GM23248 (cell line): ENCODE results near the gene FGL2. TPM values are rescaled to one million over a fixed set of nuclear protein-coding genes. Genes with fewer than 3 reads are reported as not detected.
"Not testable (repeated sequence)": the region's sequence is repeated elsewhere in the genome, so short reads cannot be mapped to it uniquely, and the experiment has no call there.

Source experiments
- DNase-seq: peaks from one replicate; pipeline ENCODE4 v3.0.0-alpha.2; 2015
- H2AFZ ChIP-seq: fragments of 200-600 bp; sonication (generic); 2 replicates; pipeline ENCODE4 v1.6.1; 2016; ENCODE audit warnings: antibody characterized with exemption
- H3F3A ChIP-seq: fragments of 200-600 bp; sonication (generic); 2 replicates; pipeline ENCODE4 v1.6.1; 2016; ENCODE audit warnings: mild to moderate bottlenecking, antibody characterized with exemption, mixed run types; ENCODE audit not compliant: insufficient read depth
- H3K27ac ChIP-seq: fragments of 200-600 bp; sonication (generic); 2 replicates; pipeline ENCODE4 v1.5.1; 2016; ENCODE audit warnings: mild to moderate bottlenecking
- H3K27me3 ChIP-seq: fragments of 200-600 bp; sonication (generic); replicated peaks from 2 replicates; pipeline ENCODE4 v1.6.1; 2016; ENCODE audit warnings: mild to moderate bottlenecking; ENCODE audit not compliant: insufficient read depth
- H3K36me3 ChIP-seq: fragments of 200-600 bp; sonication (generic); 2 replicates; pipeline ENCODE4 v1.6.1; 2016; ENCODE audit warnings: low read depth, mild to moderate bottlenecking
- H3K4me1 ChIP-seq: fragments of 200-600 bp; sonication (generic); 2 replicates; pipeline ENCODE4 v1.6.1; 2016; ENCODE audit warnings: mild to moderate bottlenecking; ENCODE audit not compliant: insufficient read depth
- H3K4me2 ChIP-seq: fragments of 200-600 bp; sonication (generic); one replicate; pipeline ENCODE4 v1.6.1; 2016; ENCODE audit warnings: mild to moderate bottlenecking; ENCODE audit not compliant: unreplicated experiment
- H3K4me3 ChIP-seq: fragments of 200-600 bp; sonication (generic); 2 replicates; pipeline ENCODE4 v1.5.1; 2016; ENCODE audit warnings: mild to moderate bottlenecking
- H3K79me2 ChIP-seq: fragments of 200-600 bp; sonication (generic); 2 replicates; pipeline ENCODE4 v1.6.1; 2016; ENCODE audit warnings: mild to moderate bottlenecking; ENCODE audit not compliant: insufficient read depth
- H3K9ac ChIP-seq: fragments of 200-600 bp; sonication (generic); 2 replicates; pipeline ENCODE4 v1.6.1; 2016; ENCODE audit warnings: mild to moderate bottlenecking
- H3K9me2 ChIP-seq: fragments of 200-600 bp; sonication (generic); 2 replicates; pipeline ENCODE4 v1.6.1; 2016; ENCODE audit warnings: mixed run types, mild to moderate bottlenecking, moderate library complexity; ENCODE audit not compliant: insufficient read depth
- H3K9me3 ChIP-seq: fragments of 200-600 bp; sonication (generic); one replicate; pipeline ENCODE4 v1.6.1; 2017; ENCODE audit warnings: low read depth
- H4K20me1 ChIP-seq: fragments of 200-600 bp; sonication (generic); 2 replicates; pipeline ENCODE4 v1.6.0; 2016; ENCODE audit not compliant: insufficient read depth
- EZH2 ChIP-seq: fragments of 200-600 bp; sonication (generic); IDR thresholded peaks from 2 replicates; pipeline ENCODE4 v1.6.1; 2018; ENCODE audit warnings: antibody characterized with exemption, mild to moderate bottlenecking; ENCODE audit not compliant: insufficient read depth, poor library complexity, severe bottlenecking
- EZH2phosphoT487 ChIP-seq: fragments of 200-600 bp; sonication (generic); IDR thresholded peaks from 2 replicates; pipeline ENCODE4 v1.6.1; 2018; ENCODE audit warnings: antibody characterized with exemption, moderate library complexity, mild to moderate bottlenecking, low read depth; ENCODE audit not compliant: insufficient read depth
- WGBS, 2 experiments: methylation state at CpG; one replicate each; pipeline ENCODE4 v1.1.6; 2015 to 2017; ENCODE audit warnings: low lambda C conversion rate in 2 of 2, low coverage in 1 of 2; ENCODE audit errors: missing lambda C conversion rate in 2 of 2; 5-methylcytosine and 5-hydroxymethylcytosine counted together
- in situ Hi-C: fragments of 300-500 bp; cut with MboI; formaldehyde crosslinking; loops from 2 replicates; pipeline ENCODE4 v1.15.0; 2020
- polyA plus RNA-seq: library from polyadenylated mRNA; unstranded; fragments of >200 nt; fragmentation: Nextera tagmentation; extraction: Ambion mirVana; gene quantifications from 2 replicates; pipeline ENCODE4 v1.2.1, GENCODE V29; 2016
- total RNA-seq: library from RNA; depleted of rRNA; stranded (reverse); fragments of >200 nt; shearing (Covaris generic); gene quantifications from 2 replicates; pipeline ENCODE4 v1.2.3, GENCODE V29; 2014

The FGL2 gene
- total and polyA plus RNA-seq, 2 experiments from 2014 or later = 1.6 to 4.8 TPM

GRCh38 chr7:77226357-77226839, 26.8 kb upstream of the FGL2 start:
- no peak overlapping the region for H3K27ac ChIP-seq
- no peaks in the 10 kb centered on the region for H3K27me3 ChIP-seq
- H2AFZ ChIP-seq = no peak overlapping the region
- no peaks in the 10 kb centered on the region for H4K20me1 ChIP-seq
- no peaks in the 10 kb centered on the region for H3K9me2 ChIP-seq
- no peak overlapping the region for H3K4me2 ChIP-seq
- peaks cover 12% of the 10 kb centered on the region for H3K4me1 ChIP-seq
- H3F3A ChIP-seq = peaks cover 7% of the 10 kb centered on the region; the same call in 1 of the 2 replicates
- WGBS, 2 experiments = 69 to 74% methylated on average over 1 of the region's 1 CpG
- no peaks in the 10 kb centered on the region for H3K36me3 ChIP-seq
- no peaks in the 10 kb centered on the region for H3K79me2 ChIP-seq
- no peaks in the 10 kb centered on the region for H3K9me3 ChIP-seq
- peak; percentile 45 for DNase-seq
- no peak overlapping the region for H3K9ac ChIP-seq
- TF ChIP-seq EZH2phosphoT487 (no peak), EZH2 (no peak)
- in situ Hi-C loops = no loop called here
- no peak overlapping the region for H3K4me3 ChIP-seq

- 39 to 57% methylated on average over 2 of the region's 2 CpGs for WGBS, 2 experiments
- no peaks in the 10 kb centered on the region for H4K20me1 ChIP-seq
- no peaks in the 10 kb centered on the region for H3K27me3 ChIP-seq
- H3F3A ChIP-seq = peaks cover 7% of the 10 kb centered on the region; the same call in 1 of the 2 replicates
- no peaks in the 10 kb centered on the region for H3K9me3 ChIP-seq
- H3K9ac ChIP-seq = no peak overlapping the region
- no peaks in the 10 kb centered on the region for H3K9me2 ChIP-seq
- no peak overlapping the region for H3K27ac ChIP-seq
- H3K4me2 ChIP-seq = no peak overlapping the region
- no peak overlapping the region for H2AFZ ChIP-seq
- TF ChIP-seq EZH2phosphoT487 (no peak), EZH2 (no peak)
- in situ Hi-C loops = no loop called here
- no peak for DNase-seq
- H3K4me1 ChIP-seq = peaks cover 12% of the 10 kb centered on the region
- H3K36me3 ChIP-seq = no peaks in the 10 kb centered on the region
- H3K4me3 ChIP-seq = no peak overlapping the region
- H3K79me2 ChIP-seq = no peaks in the 10 kb centered on the region
Measured at GRCh38 chr7:77223261-77223660, 23.6 kb upstream of the FGL2 start.

- no peak for TF ChIP-seq EZH2phosphoT487
- no peak for TF ChIP-seq EZH2
- H2AFZ ChIP-seq = no peak overlapping the region
- H3K27ac ChIP-seq = no peak overlapping the region
- no peaks in the 10 kb centered on the region for H3K79me2 ChIP-seq
- H3K9me2 ChIP-seq = no peaks in the 10 kb centered on the region
- H3K9me3 ChIP-seq = no peaks in the 10 kb centered on the region
- no peaks in the 10 kb centered on the region for H3K27me3 ChIP-seq
- WGBS, 2 experiments = 72 to 73% methylated on average over 4 of the region's 4 CpGs
- no peaks in the 10 kb centered on the region for H3K36me3 ChIP-seq
- DNase-seq = no peak
- in situ Hi-C loops = no loop called here
- no peaks in the 10 kb centered on the region for H4K20me1 ChIP-seq
- H3K4me2 ChIP-seq = no peak overlapping the region
- peaks cover 12% of the 10 kb centered on the region for H3K4me1 ChIP-seq
- H3K4me3 ChIP-seq = no peak overlapping the region
- H3K9ac ChIP-seq = no peak overlapping the region
- peaks cover 7% of the 10 kb centered on the region; the same call in 1 of the 2 replicates for H3F3A ChIP-seq
Measured at GRCh38 chr7:77222819-77223218, 23.2 kb upstream of the FGL2 start.

GRCh38 chr7:77222065-77222464, 22.4 kb upstream of the FGL2 start:
- H2AFZ ChIP-seq = no peak overlapping the region
- no peaks in the 10 kb centered on the region for H3K9me3 ChIP-seq
- H3K36me3 ChIP-seq = no peaks in the 10 kb centered on the region
- H3F3A ChIP-seq = peaks cover 7% of the 10 kb centered on the region; the same call in 1 of the 2 replicates
- H3K79me2 ChIP-seq = no peaks in the 10 kb centered on the region
- 87 to 90% methylated on average over 4 of the region's 4 CpGs for WGBS, 2 experiments
- H3K9ac ChIP-seq = no peak overlapping the region
- no peak overlapping the region for H3K27ac ChIP-seq
- no peak overlapping the region for H3K4me2 ChIP-seq
- H3K4me1 ChIP-seq = peaks cover 12% of the 10 kb centered on the region
- no peak for DNase-seq
- in situ Hi-C loops = no loop called here
- no peaks in the 10 kb centered on the region for H3K9me2 ChIP-seq
- no peaks in the 10 kb centered on the region for H3K27me3 ChIP-seq
- H4K20me1 ChIP-seq = no peaks in the 10 kb centered on the region
- H3K4me3 ChIP-seq = no peak overlapping the region
- TF ChIP-seq EZH2 (no peak), EZH2phosphoT487 (no peak)

GRCh38 chr7:77219701-77220331, 20.2 kb upstream of the FGL2 start:
- H3K4me3 ChIP-seq, H3K79me2 ChIP-seq, H3F3A ChIP-seq, H4K20me1 ChIP-seq, H3K27ac ChIP-seq, H2AFZ ChIP-seq, in situ Hi-C loops, H3K36me3 ChIP-seq, H3K9me2 ChIP-seq, H3K9me3 ChIP-seq, H3K4me2 ChIP-seq, H3K27me3 ChIP-seq, H3K9ac ChIP-seq, H3K4me1 ChIP-seq, DNase-seq: not testable (repeated sequence)
- 67 to 69% methylated on average over 10 of the region's 10 CpGs for WGBS, 2 experiments
